GM19043 (cell line): ENCODE data around the gene CUL7.
"Not testable (repeated sequence)": the region's sequence is repeated elsewhere in the genome, so short reads cannot be mapped to it uniquely, and the experiment has no call there.

Experiments
- ATAC-seq: cut with Tn5 transposase; IDR thresholded peaks from one replicate; pipeline ENCODE4 v1.9.1; 2021; ENCODE audit warnings: low read depth; ENCODE audit not compliant: unreplicated experiment

The CUL7 gene

GRCh38 chr6:43050981-43051380, 2.7 kb downstream of the CUL7 start:
- no peak for ATAC-seq

- no peak for ATAC-seq
Observed at GRCh38 chr6:43047998-43048397, 5.7 kb downstream of the CUL7 start.

- ATAC-seq, result no peak
Observed at GRCh38 chr6:43045371-43045930, 8.2 kb downstream of the CUL7 start.

- no peak for ATAC-seq
Observed at GRCh38 chr6:43043310-43043709, 10.3 kb downstream of the CUL7 start.

- not testable (repeated sequence) for ATAC-seq
Observed at GRCh38 chr6:43041475-43041874, 12.2 kb downstream of the CUL7 start.

GRCh38 chr6:43040542-43041257, 13.0 kb downstream of the CUL7 start:
- no peak for ATAC-seq

- no peak for ATAC-seq
Observed at GRCh38 chr6:43038727-43039126, 14.9 kb downstream of the CUL7 start.

- ATAC-seq, result no peak
Observed at GRCh38 chr6:43037706-43038105, 15.9 kb downstream of the CUL7 start.

- no peak for ATAC-seq
Observed at GRCh38 chr6:43037197-43037596, 16.5 kb downstream of the CUL7 start.

GRCh38 chr6:43036712-43037111, 16.9 kb downstream of the CUL7 start:
- no peak for ATAC-seq

- ATAC-seq, result no peak
Observed at GRCh38 chr6:43035495-43036194, 18.0 kb downstream of the CUL7 start.

- ATAC-seq, result no peak
Observed at GRCh38 chr6:43034190-43034525, 19.5 kb downstream of the CUL7 start.

GRCh38 chr6:43033496-43034189, 20.0 kb downstream of the CUL7 start:
- ATAC-seq, result no peak

GRCh38 chr6:43032326-43032725, 21.3 kb downstream of the CUL7 start:
- ATAC-seq, result no peak

- ATAC-seq, result no peak
Observed at GRCh38 chr6:43029120-43029519, 24.5 kb downstream of the CUL7 start.

GRCh38 chr6:43026365-43026764, 27.3 kb downstream of the CUL7 start:
- ATAC-seq, result no peak

GRCh38 chr6:43024436-43024835, 29.2 kb downstream of the CUL7 start:
- no peak for ATAC-seq

GRCh38 chr6:43021270-43022047, 32.2 kb downstream of the CUL7 start, which contains the start of gene RRP36:
TSS of gene RRP36 (plus strand) at chr6:43021623. CDS start at chr6:43021655, 32 bp downstream.
- peak; percentile 67 for ATAC-seq

GRCh38 chr6:43020847-43021246, 32.8 kb downstream of the CUL7 start:
- ATAC-seq, result no peak

GRCh38 chr6:43020052-43020705, 33.5 kb downstream of the CUL7 start:
- no peak for ATAC-seq
